ENCODE measurements around the gene APBB3.
"Not testable (repeated sequence)": the region's sequence is repeated elsewhere in the genome, so short reads cannot be mapped to it uniquely, and the experiment has no call there.

APBB3 gene

GRCh38 chr5:140598836-140599235 lies 34.4 kb upstream of the APBB3 start:
- TF ChIP-seq Cebpa-rat (IDR thresholded peaks at IDR 0.05): no peak
- no peak overlapping the region for H3K9ac ChIP-seq

GRCh38 chr5:140596321-140596741 lies 31.9 kb upstream of the APBB3 start:
- no peak for TF ChIP-seq Cebpa-rat (IDR thresholded peaks at IDR 0.05)
- no peaks in the 10 kb centered on the region for H3K4me1 ChIP-seq

More at GRCh38 chr5:140598836-140599235, 34.4 kb upstream of the APBB3 start:
- no peak overlapping the region for H3K27ac ChIP-seq
- no peaks in the 10 kb centered on the region for H3K4me1 ChIP-seq
- no peaks in the 10 kb centered on the region for H3K36me3 ChIP-seq
- H3K4me2 ChIP-seq: no peak overlapping the region
- H4K20me1 ChIP-seq: no peaks in the 10 kb centered on the region
- no peak overlapping the region for H3K4me3 ChIP-seq
- no peaks in the 10 kb centered on the region for H3K9me3 ChIP-seq
- H3K27me3 ChIP-seq: no peaks in the 10 kb centered on the region

GRCh38 chr5:140595538-140596300 lies 31.3 kb upstream of the APBB3 start:
- Histone ChIP-seq H3K27ac (no peak overlapping the region), H3K9ac (no peak overlapping the region)

More at GRCh38 chr5:140596321-140596741, 31.9 kb upstream of the APBB3 start:
- Histone ChIP-seq H3K4me2 (no peak overlapping the region), H3K9ac (no peak overlapping the region), H3K9me3 (no peaks in the 10 kb centered on the region), H3K27ac (no peak overlapping the region), H4K20me1 (no peaks in the 10 kb centered on the region), H3K36me3 (no peaks in the 10 kb centered on the region), H3K27me3 (no peaks in the 10 kb centered on the region), H3K4me3 (no peak overlapping the region)

GRCh38 chr5:140594169-140594568 lies 29.8 kb upstream of the APBB3 start:
- Histone ChIP-seq H3K27ac (no peak overlapping the region), H3K27me3 (no peaks in the 10 kb centered on the region), H3K4me1 (no peaks in the 10 kb centered on the region), H3K4me2 (no peak overlapping the region), H3K9ac (no peak overlapping the region), H3K9me3 (no peaks in the 10 kb centered on the region), H3K36me3 (no peaks in the 10 kb centered on the region), H4K20me1 (no peaks in the 10 kb centered on the region), H3K4me3 (no peak overlapping the region)
- no peak for TF ChIP-seq Cebpa-rat (IDR thresholded peaks at IDR 0.05)

More at GRCh38 chr5:140595538-140596300, 31.3 kb upstream of the APBB3 start:
- no peaks in the 10 kb centered on the region for H3K9me3 ChIP-seq
- H3K27me3 ChIP-seq: no peaks in the 10 kb centered on the region
- H3K4me2 ChIP-seq: no peak overlapping the region
- no peak overlapping the region for H3K4me3 ChIP-seq
- no peaks in the 10 kb centered on the region for H3K4me1 ChIP-seq
- H4K20me1 ChIP-seq: no peaks in the 10 kb centered on the region
- TF ChIP-seq Cebpa-rat (IDR thresholded peaks at IDR 0.05): no peak
- no peaks in the 10 kb centered on the region for H3K36me3 ChIP-seq

GRCh38 chr5:140593070-140593469 lies 28.7 kb upstream of the APBB3 start:
- not testable (repeated sequence) for H4K20me1 ChIP-seq, H3K27me3 ChIP-seq, H3K36me3 ChIP-seq, H3K9me3 ChIP-seq, H3K4me1 ChIP-seq, H3K9ac ChIP-seq, H3K4me2 ChIP-seq, H3K27ac ChIP-seq, H3K4me3 ChIP-seq

- Histone ChIP-seq H4K20me1 (no peaks in the 10 kb centered on the region), H3K9ac (no peak overlapping the region), H3K4me1 (no peaks in the 10 kb centered on the region), H3K4me2 (no peak overlapping the region), H3K4me3 (no peak overlapping the region), H3K27ac (no peak overlapping the region), H3K27me3 (no peaks in the 10 kb centered on the region), H3K36me3 (no peaks in the 10 kb centered on the region), H3K9me3 (no peaks in the 10 kb centered on the region)
- TF ChIP-seq Cebpa-rat (IDR thresholded peaks at IDR 0.05): no peak
These were observed 27.5 kb upstream of the APBB3 start for GRCh38 chr5:140591747-140592372.

GRCh38 chr5:140590861-140591260 lies 26.5 kb upstream of the APBB3 start:
- Histone ChIP-seq H3K9me3 (no peaks in the 10 kb centered on the region), H3K36me3 (no peaks in the 10 kb centered on the region), H3K4me2 (no peak overlapping the region), H4K20me1 (no peaks in the 10 kb centered on the region), H3K4me1 (no peaks in the 10 kb centered on the region), H3K9ac (no peak overlapping the region), H3K4me3 (no peak overlapping the region), H3K27me3 (no peaks in the 10 kb centered on the region), H3K27ac (no peak overlapping the region)
- no peak for TF ChIP-seq Cebpa-rat (IDR thresholded peaks at IDR 0.05)

GRCh38 chr5:140588311-140589070 lies 24.1 kb upstream of the APBB3 start:
- Histone ChIP-seq H3K27me3 (no peaks in the 10 kb centered on the region), H3K27ac (no peak overlapping the region), H3K4me2 (no peak overlapping the region), H3K9me3 (no peaks in the 10 kb centered on the region), H3K4me3 (no peak overlapping the region), H4K20me1 (no peaks in the 10 kb centered on the region), H3K4me1 (no peaks in the 10 kb centered on the region), H3K36me3 (no peaks in the 10 kb centered on the region), H3K9ac (no peak overlapping the region)
- TF ChIP-seq Cebpa-rat (IDR thresholded peaks at IDR 0.05): no peak

- H3K4me1 ChIP-seq: no peaks in the 10 kb centered on the region
- H3K9me3 ChIP-seq: 0 out of 2 replicates have a peak, but pooled peaks cover 4% of the 10 kb centered on the region
- H3K4me3 ChIP-seq: no peak overlapping the region
- H3K9ac ChIP-seq: no peak overlapping the region
- TF ChIP-seq Cebpa-rat (IDR thresholded peaks at IDR 0.05): no peak
- no peak overlapping the region for H3K4me2 ChIP-seq
- H3K27me3 ChIP-seq: no peaks in the 10 kb centered on the region
- no peak overlapping the region for H3K27ac ChIP-seq
- H3K36me3 ChIP-seq: no peaks in the 10 kb centered on the region
- no peaks in the 10 kb centered on the region for H4K20me1 ChIP-seq
These were observed 23.1 kb upstream of the APBB3 start for GRCh38 chr5:140587495-140587894.

GRCh38 chr5:140579188-140579747 lies 14.9 kb upstream of the APBB3 start:
- not testable (repeated sequence) for H3K9ac ChIP-seq, H3K4me1 ChIP-seq, H4K20me1 ChIP-seq, H3K27ac ChIP-seq, H3K4me2 ChIP-seq, H3K9me3 ChIP-seq, H3K27me3 ChIP-seq, H3K4me3 ChIP-seq, H3K36me3 ChIP-seq
